Astrocyte of the hippocampus (primary cell): Measurements from ENCODE around the gene TFIP11.
A peak's percentile ranks its signal among the peaks of the same experiment; 100 is the strongest.

ENCODE experiments used
- DNase-seq: peaks from one replicate; pipeline ENCODE4 v3.0.0; 2011; ENCODE audit warnings: low read depth, low spot score

Gene TFIP11

DNA sequence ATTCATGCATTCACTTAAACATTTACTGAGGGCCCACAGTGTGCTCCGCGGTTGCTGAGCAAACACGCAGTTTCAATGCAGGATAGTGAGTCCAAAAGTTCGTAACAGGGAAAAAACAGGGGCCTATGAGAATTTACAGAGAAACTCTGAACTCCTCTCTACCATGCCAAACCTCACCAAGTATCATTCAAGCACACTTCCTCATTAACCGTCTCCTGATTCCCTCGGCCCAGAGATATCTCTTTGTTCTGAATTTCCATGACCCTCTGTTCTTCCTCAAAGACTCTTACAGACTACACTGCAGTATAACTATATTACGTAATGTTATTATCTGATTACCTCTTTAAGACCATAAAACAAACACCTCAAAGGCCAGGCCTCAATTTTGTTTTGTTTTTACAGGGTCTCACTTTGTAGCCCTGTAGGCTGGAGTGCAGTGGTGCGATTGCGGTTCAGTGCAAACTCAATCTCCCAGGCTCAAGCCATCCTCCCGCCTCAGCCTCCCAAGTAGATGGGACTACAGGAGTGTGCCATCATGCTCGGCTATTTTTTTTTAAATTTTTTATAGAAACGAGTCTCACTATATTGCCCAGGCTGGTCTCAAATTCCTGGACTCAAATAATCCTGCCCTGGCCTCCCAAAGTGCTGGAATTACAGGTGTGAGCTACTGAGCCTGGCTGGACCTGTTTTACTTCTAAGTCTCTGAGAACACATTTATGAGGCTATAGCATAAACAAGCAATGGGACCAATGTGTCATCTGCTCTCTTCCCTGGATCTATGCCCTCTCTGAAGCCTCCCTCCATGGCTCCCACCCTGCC is 32.3 kb downstream of the TFIP11 start:
- DNase-seq, result no peak

DNA sequence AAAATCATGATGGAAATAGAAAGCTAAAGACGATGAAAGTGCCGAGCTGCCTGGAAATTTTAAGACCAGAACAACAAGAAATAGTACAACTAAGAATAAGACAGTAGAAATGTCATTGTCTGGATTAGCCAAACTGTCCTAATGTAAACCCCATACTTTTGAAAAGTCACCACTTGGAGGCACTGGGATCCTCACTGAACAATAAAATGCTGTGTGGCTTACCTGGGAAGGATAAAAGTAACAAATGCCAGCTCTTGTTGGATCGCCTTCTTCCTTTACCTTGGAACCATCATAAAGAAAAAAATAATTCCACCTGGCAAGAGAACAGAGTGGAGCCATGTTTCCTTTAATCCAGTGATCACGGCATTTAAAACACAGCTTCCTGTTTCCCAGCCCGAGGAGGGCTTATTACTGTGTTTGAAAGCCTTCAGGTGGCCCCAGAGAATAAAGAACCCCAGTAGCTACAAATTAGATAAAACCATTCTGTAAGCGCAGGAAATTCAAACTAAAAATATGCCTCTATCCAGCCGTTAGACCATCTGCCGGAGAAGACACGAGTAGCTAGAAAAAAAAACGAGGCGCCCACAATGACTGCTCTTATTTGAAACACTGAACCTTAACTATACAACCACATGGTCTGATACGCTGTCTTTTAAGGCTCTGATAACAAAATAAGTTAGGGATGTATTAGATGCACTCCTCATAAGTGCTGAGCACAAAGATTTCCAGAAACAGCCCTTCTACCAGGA is 33.1 kb downstream of the TFIP11 start:
- no peak for DNase-seq

DNA sequence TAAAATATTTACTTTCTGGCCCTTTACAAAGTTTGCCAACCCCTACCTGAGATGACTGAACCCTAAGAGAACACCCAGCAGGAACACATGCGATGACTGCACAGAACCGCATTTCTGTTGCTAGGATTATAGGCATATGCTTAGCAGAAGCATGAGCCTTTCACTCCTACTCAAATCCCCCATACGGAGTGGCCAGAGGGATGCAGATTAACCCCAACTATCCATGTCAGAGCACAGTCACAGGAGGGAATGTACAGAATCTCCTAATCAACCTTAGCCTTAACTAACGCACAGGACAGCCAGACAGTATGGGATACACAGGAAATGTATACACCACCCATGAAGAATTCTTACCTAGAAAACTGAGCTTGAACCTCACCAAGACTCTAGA is 34.9 kb downstream of the TFIP11 start:
- DNase-seq, result no peak

DNA sequence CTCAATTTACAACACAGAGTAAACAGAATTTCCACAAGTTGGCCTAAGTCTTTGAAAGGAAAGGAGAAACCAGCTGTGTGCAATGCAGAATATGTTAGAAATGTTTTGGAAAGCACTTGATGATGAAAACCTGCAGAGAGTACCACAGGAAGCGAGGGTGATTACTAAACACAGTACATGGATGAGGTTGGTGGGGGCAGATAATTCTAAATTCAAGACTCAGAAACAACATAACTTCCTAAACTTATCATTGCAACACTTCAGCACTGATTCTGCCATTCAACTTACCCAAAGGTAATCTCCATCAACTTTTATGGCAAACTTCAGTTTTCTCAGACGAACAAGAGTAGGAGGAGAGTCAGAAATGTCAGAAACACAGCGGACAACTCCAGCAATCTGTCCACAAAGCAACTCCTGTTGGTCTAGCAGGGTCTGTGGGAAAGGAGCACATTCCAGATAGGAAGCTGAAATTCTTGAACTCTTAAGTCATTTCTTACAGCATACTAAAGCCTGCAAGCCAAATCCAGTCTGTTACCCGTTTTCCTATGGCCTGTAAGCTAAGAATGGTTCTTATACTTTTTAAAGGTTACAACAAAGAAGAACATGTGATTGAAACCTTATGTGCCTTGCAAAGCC is 35.5 kb downstream of the TFIP11 start:
- DNase-seq, result peak; percentile 90

DNA sequence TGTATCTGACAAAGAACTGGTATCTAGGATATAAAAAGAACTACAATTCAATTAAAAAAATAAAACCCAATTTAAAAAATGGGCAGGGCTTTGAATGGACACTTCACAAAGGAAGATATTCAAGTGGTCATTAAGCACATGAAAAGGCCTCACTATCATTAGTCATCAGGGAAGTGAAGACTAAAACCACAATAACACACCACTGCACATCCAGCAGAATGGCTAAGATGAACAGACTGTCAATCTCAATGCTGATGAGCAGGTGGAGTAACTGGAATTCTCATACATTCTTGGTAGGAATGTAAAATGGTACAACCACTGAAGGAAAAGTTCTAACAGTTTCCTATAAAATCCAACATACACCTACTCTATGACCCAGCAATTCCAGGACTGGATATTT is 37.6 kb downstream of the TFIP11 start:
- no peak for DNase-seq

DNA sequence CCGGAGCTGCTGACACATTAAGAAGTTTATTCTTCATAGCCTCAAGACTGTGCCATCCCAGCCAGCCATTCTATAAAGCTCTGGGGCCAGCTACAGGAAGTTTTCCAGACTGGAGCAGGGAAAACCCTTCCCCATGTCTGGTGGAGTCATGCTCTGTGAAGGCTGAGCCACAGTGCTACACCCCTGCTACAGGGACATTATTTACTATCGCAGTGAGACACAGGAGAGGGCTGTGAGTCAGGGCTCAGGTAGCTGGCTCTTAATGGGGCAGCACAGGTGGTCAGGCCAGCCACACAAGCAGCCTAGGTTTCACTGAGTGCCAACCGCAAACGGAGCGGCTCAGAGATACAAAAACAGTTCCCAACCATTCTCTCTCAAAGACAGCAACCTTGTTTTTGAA is 40.8 kb downstream of the TFIP11 start:
- DNase-seq, result peak; percentile 94

DNA sequence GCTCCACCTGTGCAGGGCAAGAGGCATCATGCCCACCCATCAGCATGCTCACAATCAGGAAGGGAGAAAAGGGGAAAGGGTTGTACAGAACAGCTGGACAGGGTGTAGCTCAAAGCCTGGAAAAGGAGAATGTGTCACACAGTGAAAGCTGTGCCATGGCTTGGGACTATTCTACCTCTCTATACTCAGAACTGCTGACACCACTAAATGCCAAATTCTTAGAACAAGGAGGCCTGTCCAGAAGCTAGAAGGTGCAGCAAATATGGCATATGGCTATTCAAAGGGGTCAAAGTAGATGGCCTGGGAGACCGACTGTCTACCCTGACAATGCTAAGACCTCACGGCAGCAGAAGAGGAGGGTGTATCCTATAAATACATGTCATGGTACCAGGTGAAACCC is 41.5 kb downstream of the TFIP11 start:
- no peak for DNase-seq

DNA sequence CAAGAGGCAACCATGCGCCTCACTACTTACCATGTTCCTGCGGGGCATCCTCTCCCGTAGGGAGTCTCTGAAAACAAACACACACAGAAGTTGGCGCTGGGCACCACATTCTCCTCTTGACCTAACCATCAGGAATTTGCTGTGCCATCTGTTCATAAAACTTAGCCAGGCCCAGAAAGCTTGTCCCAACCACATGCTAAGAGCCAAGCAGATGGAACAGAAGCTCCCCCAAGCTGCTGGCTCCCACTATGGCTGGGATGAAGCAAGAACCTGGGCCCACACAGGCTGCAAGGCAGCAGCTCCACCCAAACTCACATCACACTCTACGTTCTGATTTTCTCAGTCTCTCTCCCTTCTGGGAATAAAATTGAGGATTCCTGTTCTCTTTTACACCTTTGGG is 46.1 kb downstream of the TFIP11 start:
- DNase-seq, result no peak

DNA sequence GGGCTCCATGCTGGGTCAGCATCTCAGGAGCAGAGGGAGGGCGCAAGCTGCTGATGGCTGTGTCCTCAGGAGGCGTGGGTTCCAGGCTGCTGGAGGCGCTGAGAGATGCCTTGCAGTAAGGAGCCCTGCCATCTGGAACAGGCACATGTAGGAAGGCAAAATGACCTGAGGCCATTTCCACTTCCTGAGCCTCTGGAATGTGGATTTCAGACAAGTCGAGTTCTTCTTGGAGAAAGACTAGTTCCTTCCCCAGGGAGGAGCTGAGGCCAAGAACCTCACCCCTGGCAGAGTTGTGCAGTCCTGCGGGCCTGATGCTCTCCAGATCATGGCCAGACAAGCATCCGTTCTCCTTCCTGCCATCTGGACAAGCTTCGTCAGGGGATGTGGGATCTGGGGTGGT is 48.0 kb downstream of the TFIP11 start:
- DNase-seq, result no peak

DNA sequence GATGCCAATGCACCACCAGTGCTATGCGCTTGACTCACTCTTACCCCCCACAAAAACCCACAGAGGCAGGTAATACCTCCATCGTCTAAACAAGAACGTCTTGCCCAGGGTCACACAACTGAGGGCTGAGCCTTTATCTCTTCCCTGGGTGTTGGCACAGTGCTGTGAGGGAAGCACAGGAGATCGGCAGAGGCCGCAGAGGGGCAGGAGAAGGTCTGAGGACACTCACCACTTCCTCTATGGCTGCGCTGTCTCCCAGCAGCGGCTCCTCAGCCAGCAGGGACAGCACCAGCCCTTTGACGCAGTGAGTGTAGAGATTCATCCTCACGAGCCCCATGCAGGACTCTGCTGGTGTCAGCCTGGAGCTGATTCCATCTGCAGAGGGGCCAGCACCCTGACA is 48.6 kb downstream of the TFIP11 start:
- no peak for DNase-seq

DNA sequence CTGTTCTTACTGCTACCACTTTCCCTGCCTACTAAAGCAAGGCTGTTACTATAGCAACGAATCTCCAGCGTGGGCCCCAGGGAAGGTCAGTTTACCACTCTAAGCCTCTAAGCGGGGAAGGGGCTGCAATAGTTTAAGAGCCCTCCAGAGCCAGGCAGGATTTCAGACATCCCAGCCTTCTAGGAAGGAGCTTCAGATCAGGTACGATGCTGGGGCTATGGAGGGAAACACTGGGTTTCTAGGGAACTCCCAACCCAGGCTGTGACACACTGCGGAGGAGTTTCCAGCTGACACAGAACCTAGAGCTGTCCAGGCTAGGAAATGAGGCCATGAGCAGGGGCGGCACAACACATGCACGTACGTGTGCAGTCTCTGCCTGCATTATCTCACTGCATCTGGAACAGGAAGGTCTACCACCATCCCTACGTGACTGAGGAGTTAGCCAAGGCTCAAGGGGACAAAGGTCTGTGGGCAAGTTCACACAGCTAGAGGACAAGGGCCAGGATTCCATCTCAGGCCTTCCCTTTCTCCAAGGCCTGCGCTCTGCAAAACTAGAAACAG is 49.1 kb downstream of the TFIP11 start:
- no peak for DNase-seq

DNA sequence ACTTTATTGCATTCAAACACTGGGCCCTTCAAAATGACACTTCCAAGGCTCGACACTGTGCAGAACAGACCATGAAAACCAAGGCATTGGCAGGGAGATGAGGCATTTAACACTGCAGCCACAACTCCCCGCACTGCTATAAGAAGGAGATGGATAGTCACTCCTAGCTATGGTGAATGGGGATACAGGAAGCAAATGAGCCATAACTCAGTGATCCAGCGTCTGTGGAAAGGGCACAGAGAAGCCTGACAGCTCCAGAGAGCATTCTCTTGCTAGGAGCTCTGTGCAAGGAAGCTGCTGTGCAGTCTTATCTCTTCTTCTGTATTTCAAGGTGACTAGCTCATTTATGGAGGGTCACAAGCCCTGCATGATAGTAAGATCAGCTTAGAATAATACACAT is 49.6 kb downstream of the TFIP11 start:
- no peak for DNase-seq

DNA sequence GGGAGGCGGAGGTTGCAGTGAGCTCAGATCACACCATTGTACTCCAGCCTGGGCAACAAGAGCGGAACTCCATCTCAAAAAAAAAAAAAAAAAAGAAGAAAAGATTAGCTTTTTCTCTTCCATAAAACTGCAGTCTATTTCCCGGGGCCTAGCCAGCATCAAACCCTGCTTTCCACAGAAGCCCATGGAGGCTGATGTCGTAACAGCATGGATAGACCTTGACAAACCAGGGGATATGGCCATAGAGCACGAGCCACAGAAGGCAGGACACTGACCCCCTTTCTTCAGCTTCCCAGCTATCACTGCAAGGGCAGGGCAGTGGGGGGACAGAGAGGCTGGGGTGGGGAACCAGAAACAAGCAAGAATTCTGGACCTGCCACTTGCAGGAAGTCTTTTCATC is 50.2 kb downstream of the TFIP11 start:
- DNase-seq, result no peak

DNA sequence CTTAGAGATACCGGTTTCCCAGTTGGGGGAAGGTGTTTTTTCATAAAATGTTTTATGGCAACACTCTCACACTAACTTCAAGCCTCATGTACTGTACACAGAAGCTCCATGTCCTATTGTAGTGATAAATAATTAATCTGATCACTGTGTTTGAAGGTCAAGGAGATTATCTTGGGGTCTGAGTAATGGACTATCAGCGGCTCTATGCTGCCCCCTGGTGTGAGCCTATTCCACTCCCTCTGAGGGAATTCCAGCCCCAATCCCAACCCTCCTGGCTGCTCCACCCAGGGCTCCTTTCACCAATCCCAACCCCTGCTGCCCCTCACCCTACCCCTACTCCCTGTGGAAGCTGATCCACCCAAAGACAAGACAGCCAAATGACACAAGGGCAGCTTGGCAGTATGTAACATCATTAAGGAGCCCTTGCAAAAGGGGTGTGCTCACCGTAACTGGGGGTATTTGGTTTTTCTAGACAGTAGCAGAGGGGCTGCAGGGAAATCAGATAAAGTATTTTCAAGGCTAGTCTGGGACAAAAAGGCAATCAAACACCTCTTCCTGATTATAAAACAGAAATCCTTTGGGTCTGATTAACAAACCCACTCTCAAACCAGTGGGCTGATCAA is 51.0 kb downstream of the TFIP11 start:
- peak; percentile 72 for DNase-seq

DNA sequence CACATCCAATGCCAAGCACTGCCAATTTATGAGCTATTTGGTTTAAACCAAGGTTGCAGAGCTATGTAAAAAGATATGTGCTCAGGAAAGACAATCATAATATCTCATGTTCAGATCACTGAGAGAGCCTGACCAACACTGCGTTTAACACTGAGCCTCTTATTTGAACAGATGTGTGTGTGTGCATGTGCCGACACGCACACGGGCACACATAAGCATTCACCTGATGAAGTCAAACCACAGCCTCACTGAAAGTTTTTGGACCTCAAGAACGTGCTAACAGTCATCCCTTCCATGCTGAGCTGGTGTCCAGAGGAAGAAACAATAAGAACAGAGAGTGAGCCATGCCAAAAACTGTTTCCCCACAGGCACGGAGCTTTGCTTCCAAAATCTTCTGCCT is 52.1 kb downstream of the TFIP11 start:
- DNase-seq, result no peak

DNA sequence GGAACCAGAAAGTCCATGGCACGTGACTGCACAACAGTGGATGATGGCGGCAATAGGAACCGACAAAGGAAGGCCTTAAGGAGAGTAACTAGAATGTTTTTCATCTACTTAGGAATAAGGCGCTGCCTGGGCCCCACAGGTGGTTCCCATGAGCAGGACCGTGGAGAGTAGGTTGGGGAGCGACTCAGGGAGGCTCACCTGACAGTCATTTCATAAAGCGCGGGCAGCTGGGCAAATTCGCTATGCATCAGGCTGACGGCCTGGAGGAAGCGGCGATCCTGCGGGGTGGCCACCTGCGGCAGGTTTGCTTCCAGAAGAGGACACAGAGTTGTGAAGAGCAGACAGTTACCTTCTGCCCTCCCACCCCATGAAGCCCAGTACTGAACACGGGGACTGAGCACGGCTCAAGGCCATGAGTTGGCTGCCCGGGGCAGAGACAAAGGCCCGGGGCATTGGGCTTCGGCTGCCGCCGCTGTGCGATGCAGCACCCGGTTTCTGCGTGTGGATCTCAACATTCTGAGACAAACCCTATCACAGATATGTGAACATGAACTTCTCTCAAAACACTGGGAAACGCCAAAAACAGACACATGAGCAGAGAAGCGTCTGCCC is 54.5 kb downstream of the TFIP11 start:
- no peak for DNase-seq

DNA sequence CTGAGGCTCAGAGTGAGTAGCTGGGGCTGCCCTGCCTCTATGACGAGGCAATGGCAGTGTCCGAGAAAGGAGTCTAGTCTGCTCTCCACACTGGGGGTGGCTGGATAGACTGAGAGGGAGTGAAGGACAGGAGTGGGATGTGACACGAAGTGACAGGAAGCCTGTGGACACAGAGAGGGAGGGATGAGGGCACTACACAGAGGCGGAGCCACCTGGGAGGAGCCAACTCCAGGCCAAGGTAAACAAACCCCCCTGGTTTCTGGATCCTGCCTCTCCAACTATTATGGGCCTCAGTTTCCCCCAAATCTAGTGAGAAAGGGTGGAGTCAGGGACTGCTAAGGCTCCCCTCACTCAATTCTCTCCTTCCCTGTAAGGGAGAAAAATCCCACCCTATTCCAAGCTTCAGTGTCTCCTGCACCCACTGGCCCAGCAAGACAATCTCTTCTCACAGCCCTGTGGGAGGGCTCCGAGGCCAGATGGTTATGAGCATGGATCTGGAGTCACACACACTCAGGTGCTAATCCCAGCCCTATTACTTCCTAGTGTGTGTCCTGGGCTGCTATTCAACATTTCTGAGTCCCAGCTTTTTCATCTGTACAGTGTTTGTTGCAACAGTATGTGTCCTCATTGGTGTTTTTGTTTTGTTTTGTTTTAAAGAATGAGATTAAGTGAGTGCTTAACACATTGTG is 58.3 kb downstream of the TFIP11 start:
- DNase-seq, result no peak

DNA sequence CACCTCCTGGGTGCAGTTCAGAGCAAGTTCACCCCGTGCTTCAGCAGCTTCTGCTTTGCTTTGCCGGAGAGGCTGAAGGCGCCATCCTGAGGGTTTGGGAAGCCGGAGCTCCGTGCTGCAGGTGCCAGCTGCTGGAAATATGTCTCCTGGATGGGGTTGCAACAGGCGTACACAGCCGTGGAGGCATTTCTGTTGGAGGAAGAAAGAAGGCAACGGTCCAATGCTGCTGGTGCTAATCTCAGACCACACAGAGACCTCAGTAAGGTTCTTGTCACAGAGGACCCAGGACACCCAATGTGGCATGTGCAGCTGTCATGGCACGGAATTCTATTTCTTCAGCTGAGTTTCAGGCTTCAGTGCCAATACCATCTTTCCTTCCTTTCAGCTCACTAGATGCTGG is 59.1 kb downstream of the TFIP11 start:
- DNase-seq, result no peak

DNA sequence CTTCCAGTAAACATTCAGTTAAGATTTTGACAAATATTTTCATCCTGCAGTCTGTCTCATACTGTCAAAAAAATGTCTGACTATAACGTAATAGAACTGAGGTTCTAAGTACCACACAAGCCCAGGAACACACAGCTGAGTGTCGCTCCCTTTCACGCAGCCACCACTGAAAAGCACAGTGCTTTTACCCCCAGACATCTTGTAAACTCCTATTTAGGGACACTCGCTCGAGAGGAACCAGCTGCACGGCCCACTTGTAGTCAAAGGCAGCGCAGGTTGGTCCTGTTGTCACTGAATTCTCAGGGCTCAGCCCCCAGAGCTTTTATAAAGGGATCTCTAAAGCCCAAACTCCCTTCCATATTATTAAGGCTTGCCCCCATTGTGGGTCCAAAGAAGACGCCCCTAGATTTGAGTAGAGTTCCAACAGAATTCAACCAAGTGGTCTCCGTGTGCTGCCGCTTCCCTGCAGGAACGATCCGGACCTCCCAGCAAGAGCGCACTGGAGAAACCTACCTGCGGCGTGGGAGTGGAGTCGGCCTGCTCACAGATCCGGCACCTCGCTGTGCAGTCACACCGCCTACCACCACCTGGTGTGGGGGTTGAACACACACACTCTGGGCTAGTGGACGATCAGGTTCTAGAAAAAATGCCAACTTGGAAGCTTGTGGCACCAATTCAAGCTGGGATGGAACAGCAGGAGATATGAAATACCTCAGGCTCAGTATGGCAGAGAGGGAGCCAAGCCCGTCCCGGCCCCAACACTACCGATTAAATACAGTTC is 59.8 kb downstream of the TFIP11 start:
- DNase-seq, result no peak
